WI38 (cell line): ENCODE data around the gene TMEM125.

ENCODE experiments used
- H3K4me3 ChIP-seq: 2 replicates; pipeline ENCODE4 v1.5.1; 2011; ENCODE audit warnings: low read depth, mild to moderate bottlenecking, control low read depth, low read length
- TF ChIP-seq, protein P1 (sequence below): IDR thresholded peaks from 2 replicates; pipeline ENCODE4 v1.5.1; 2012; ENCODE audit warnings: low read depth, mild to moderate bottlenecking, control low read depth, low read length

Gene TMEM125

DNA sequence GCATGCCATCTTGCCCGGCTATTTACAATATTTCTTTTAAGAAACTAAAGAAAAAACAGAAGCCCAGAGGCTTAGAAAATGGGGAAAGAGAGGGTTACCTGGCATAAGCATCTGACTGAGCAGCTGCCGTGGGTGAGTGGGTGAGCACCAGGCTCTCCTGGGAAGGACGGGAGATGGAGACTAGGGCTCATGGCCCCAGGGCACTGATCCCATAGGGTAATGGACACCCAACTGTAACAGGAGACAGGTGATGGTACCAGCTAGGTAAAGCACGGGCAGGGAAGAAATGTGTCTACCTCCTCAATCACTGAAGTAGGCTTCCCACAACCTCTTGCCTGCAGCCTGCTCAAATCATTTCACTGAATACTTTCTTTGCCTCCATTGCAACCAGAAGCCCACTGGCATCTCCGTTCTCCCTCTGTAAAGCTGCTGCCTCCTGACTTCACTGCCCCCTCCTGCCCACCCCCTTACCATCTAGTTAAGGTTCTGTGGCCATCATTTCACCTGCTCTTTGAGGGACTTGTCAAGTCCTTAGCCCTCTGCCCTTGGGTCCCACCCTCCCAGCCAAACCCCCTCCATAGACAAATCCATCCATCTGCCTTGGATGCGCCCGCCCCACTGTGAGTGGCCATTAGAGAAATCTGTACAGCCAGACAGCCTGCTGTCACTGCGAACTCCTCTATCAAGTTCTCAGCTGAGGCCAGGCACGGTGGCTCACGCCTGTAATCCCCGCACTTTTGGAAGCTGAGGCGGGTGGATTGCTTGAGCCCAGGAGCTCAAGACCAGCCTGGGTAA, 6.2 kb downstream of the TMEM125 start:
- TF ChIP-seq, protein P1, sequence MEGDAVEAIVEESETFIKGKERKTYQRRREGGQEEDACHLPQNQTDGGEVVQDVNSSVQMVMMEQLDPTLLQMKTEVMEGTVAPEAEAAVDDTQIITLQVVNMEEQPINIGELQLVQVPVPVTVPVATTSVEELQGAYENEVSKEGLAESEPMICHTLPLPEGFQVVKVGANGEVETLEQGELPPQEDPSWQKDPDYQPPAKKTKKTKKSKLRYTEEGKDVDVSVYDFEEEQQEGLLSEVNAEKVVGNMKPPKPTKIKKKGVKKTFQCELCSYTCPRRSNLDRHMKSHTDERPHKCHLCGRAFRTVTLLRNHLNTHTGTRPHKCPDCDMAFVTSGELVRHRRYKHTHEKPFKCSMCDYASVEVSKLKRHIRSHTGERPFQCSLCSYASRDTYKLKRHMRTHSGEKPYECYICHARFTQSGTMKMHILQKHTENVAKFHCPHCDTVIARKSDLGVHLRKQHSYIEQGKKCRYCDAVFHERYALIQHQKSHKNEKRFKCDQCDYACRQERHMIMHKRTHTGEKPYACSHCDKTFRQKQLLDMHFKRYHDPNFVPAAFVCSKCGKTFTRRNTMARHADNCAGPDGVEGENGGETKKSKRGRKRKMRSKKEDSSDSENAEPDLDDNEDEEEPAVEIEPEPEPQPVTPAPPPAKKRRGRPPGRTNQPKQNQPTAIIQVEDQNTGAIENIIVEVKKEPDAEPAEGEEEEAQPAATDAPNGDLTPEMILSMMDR: no peak
- H3K4me3 ChIP-seq: no peak overlapping the region

DNA sequence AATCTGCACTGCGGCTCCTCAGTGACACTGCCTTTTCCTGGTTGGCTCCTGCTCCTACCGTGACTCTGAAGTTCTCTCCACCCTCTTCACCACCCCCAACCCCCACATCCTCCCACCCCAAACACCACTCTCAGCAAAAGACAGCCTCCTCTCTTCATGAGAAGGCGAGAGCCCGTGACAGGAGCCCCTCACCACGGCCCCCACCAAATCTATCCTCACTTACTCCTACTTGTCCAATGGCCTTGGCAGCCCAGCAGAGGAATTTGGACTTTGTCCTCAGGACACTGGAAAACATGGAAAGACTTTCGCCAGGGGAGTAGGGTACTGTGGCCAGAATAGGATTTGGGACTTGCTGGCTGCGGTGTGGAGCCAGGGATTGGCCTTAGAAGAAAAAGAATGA, 6.9 kb downstream of the TMEM125 start:
- TF ChIP-seq, protein P1: no peak
- H3K4me3 ChIP-seq: no peak overlapping the region

DNA sequence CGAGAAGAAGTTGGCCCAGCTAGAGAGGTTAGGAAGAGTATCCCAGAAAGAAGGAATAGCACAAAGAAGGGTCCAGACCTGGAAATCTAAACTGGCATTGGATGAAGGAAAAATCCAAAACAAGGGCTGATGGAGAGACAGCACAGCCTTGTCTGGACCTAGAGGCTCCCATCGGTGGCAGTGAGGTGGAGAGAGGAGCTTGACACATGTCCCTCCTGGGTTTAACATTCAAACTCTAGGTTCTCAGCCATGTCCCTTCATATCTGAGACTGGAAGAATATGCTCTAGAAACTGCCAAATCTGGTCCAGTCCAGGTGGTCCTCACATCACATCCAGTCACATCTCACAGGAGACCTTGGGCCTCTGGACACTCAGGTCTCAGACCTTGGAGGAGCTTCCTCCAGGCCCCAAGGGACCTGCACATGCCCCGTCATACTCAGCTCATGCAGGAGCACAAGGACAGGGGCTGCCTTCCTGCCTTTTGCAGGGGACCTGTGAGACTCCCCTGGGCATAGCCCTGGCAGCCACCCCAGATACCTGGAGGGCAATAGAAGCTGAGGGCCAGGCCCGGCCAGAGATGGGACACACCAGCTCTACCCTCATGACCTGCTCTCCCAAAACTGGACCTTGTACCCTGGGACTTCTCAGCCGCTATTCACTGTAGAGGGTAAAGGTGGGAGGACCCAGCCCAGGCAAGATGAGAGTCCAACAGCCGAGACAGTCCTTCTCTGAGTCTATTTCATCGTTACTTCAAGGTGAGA, 7.5 kb downstream of the TMEM125 start:
- H3K4me3 ChIP-seq: no peak overlapping the region
- TF ChIP-seq, protein P1: no peak

DNA sequence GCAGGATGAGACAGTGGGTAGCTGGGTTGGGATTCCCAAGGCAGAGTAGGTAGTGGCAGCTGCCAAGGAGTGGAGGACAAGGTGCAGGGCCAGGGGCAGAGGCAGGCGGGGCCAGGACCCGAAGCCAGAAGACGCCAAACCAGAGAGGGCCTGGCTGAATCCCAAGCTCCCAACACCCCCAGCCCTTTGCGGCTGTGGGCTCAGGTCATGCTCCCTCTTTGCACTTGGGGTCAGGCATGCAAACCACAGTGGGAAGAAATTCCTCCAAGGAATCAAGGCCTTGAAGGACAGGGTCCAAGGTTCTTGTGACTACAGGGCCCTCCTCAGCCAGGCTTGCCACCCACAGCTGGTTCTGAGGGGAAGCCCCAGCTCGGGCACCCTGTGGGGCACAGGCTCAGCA, 9.4 kb downstream of the TMEM125 start:
- no peak overlapping the region for H3K4me3 ChIP-seq
- TF ChIP-seq, protein P1: no peak

DNA sequence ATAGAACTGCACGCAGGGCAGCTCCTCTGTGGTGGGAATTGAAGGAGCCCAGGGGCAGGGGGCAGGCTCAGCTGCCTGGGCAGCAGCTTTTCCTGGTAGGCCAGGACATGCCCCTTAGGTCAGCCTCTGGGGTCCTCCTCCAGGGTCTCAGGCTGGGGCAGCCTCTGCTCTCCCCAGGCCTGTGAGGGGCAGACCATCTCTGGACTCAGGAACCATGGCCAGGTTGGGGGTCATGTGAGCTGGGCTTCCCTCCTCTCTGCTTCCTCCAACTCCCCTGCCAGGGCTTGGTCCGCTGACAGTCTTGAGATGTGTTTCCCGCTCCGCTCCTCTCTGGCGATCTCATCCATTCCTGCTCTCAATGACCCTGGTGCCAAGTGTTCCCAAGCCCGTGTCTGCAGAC, 9.9 kb downstream of the TMEM125 start:
- H3K4me3 ChIP-seq: no peak overlapping the region
- TF ChIP-seq, protein P1: no peak

DNA sequence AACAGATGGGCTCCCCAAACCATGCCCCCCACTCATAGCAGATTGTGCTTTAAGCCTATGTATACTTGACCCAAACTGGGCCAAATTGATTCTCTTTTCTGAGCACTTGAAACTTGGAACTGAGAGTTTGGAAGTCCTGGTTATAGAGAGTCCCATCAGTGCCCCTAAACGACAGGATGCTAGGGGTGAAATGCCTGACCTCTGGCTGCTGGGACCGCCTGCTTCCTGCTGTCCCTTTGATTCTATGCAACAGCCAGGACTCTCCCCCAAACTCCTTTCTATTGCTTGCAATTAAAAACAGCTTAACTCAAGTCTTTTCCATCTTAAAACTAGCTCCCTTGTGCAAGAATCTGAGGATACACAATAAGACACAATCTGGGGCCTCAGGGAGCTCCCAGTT, 10.9 kb downstream of the TMEM125 start:
- no peak overlapping the region for H3K4me3 ChIP-seq
- TF ChIP-seq, protein P1: no peak
